H7 (cell line): ENCODE data around the gene ANKS1B. TPM values are rescaled to one million over a fixed set of nuclear protein-coding genes. Genes with fewer than 3 reads are reported as not detected.
A peak's percentile ranks its signal among the peaks of the same experiment; 100 is the strongest.
"Not testable (repeated sequence)": the region's sequence is repeated elsewhere in the genome, so short reads cannot be mapped to it uniquely, and the experiment has no call there.

Experiments used
- DNase-seq: peaks from one replicate; pipeline ENCODE4 v3.0.0; 2012
- H3K27me3 ChIP-seq: 2 replicates; pipeline ENCODE4 v1.6.0; 2011; ENCODE audit warnings: mild to moderate bottlenecking, low read length; ENCODE audit not compliant: control insufficient read depth, insufficient read depth
- H3K36me3 ChIP-seq: replicated peaks from 2 replicates; pipeline ENCODE4 v1.5.1; 2011; ENCODE audit warnings: low read length; ENCODE audit not compliant: control insufficient read depth, insufficient read depth
- H3K4me3 ChIP-seq: 2 replicates; pipeline ENCODE4 v1.5.1; 2011; ENCODE audit warnings: low read depth, mild to moderate bottlenecking, control low read depth, low read length, moderate library complexity; ENCODE audit not compliant: insufficient read depth
- total RNA-seq: library from RNA; depleted of rRNA; stranded (reverse); fragments of >200 nt; shearing (Covaris generic); gene quantifications from 2 replicates; pipeline ENCODE4 v1.2.3, GENCODE V29; 2014

The ANKS1B gene
- total RNA-seq, 1 experiment from 2014 or later = 3.5 TPM

DNA sequence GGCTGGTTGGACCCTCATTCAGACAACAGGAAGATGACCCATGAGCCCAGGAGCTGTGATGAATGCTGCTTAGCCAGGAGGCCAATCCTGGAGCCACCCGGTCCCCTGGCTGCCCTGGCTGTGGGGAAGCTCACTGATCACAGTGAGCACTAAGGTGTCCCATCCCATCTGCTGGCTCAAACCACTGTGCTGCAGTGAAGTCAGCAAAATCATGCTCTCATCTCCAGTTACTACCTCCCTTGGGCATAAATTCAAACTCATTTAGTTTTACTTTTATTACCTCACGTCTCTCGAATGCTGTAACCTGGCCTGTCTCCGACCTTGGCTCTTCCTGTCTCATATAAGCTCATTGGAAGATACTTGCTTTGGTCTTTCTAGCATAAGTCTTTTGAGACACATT, 1227.3 kb downstream of the ANKS1B start:
- Histone ChIP-seq H3K27me3 (no peaks in the 10 kb centered on the region), H3K4me3 (no peak overlapping the region), H3K36me3 (no peaks in the 10 kb centered on the region)
- DNase-seq = no peak

DNA sequence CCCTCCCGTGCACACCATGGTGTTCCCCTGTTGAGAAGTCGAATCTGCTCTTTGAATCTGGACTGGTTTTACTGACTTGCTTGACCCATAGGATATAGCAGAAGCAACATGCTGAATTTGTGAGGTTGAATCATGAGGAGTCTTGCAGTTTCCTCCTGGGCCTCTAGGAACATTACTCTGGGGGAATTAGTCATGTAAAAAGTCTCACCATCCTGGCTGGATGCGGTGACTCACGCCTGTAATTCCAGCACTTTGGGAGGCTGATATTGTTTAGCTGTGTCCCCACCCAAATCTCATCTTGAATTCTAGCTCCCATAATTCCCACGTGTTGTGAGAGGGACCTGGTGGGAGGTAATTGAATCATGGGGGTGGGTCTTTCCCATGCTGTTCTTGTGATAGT, 1228.9 kb downstream of the ANKS1B start:
- not testable (repeated sequence) for H3K36me3 ChIP-seq, DNase-seq, H3K4me3 ChIP-seq, H3K27me3 ChIP-seq

DNA sequence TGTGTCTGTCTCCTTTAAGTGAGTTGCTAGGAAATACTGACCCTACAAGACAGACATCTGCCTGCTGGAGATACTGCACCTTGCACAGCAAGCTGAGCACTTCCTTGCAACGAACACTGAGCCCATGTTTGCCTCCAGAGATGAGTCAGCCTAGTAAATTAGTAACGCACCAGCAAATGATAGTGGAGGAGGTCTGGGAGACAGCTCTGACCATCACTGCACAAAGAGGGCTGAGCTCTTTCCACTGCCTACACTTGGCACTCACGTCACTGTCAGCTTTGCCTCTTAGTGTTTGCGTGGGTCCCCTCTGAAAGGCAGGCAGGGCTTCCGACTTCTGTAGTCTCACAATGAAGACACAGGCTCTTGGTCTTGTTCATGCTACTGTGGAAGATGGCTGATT, 1230.6 kb downstream of the ANKS1B start:
- Histone ChIP-seq H3K27me3 (no peaks in the 10 kb centered on the region), H3K36me3 (no peaks in the 10 kb centered on the region), H3K4me3 (no peak overlapping the region)
- no peak for DNase-seq

DNA sequence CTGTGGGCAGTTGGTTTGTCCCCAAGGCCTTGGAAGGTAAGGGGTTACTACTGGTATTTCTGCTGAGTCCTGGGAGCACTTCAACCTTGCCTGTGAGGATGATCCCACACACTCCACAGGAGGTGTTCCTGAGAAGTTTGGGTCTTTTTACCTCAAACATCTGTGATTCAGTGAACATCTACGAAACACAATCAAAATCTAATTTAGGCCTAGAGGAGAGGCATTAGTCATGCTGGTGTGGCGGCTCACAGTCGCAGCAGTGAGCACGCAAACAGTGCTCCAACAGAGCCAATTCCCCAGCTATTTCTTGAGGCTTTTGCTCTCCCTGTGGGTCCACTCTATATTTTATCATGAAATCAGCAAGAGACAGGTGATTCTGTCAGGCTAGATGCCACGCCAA, 1232.0 kb downstream of the ANKS1B start:
- Histone ChIP-seq H3K4me3 (no peak overlapping the region), H3K27me3 (no peaks in the 10 kb centered on the region), H3K36me3 (no peaks in the 10 kb centered on the region)
- no peak for DNase-seq

DNA sequence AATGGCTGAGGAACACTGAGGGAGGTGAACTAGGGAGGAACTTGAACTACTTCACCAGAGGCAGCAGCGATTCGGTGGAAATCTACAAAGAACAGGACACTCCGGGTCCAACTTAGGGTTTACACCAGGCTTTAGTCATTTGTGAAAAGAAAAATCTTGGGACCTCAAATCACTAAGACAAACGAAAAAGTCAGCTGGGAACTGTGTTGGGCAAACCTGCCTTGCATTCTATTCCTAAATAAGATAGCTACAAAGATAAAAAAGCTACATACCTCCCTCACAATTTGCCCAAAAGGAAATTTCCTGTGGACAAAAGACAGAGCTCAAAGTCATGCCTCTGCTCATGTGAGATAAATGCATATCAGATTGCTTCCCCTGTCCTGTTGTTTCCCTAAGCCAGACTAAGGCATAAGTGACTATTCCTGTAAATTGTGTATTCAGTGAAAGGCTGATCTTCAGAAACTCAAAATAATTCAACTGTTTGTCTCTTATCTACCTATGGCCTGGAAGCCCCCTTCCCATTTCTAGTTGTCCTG, 1233.1 kb downstream of the ANKS1B start:
- Histone ChIP-seq H3K36me3 (no peaks in the 10 kb centered on the region), H3K4me3 (no peak overlapping the region), H3K27me3 (no peaks in the 10 kb centered on the region)
- DNase-seq = no peak

DNA sequence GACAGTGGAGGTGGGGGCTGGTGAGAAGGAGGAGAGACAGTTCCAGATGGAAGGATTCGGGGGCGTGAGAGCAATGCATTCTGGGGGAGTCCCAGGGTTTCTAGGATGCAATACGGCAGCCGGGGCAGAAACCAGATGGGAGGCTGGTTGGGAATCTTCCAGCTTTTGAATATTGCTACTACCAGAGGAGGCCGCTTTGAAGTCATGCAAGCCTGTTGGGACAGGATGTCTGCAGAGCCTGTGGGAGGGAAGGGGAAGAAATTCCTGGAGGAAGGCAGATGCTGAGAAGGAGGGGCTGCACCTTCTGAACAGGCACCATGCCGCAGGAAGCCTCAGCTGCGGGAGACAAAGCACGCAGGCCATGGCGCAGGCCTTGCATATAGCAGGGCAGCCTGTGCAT, 1234.2 kb downstream of the ANKS1B start:
- no peak for DNase-seq
- H3K27me3 ChIP-seq = peaks cover 1% of the 10 kb centered on the region; the same call in 1 of the 2 replicates
- H3K36me3 ChIP-seq = no peaks in the 10 kb centered on the region
- H3K4me3 ChIP-seq = no peak overlapping the region

DNA sequence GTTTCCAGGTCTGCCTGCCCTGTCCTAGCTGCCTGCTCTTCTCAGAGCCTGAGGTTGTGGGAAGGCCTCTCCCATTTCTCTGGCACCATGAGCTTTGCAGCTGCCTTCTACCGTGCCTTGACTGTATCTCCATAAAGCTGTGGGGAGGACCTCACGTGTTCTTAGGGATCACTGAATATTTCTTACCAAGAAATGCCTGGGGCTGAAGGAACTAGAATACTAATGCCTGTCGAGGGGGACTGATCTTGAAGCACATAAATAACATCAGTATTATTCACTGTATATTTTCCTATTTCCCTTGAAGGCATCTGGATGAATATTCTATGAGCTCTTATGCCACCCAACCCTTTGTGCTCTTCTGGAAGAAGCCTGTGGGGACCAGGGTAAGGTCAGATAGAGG, 1236.3 kb downstream of the ANKS1B start:
- DNase-seq = no peak
- Histone ChIP-seq H3K36me3 (no peaks in the 10 kb centered on the region), H3K27me3 (peaks cover 2% of the 10 kb centered on the region; the same call in 1 of the 2 replicates), H3K4me3 (no peak overlapping the region)

DNA sequence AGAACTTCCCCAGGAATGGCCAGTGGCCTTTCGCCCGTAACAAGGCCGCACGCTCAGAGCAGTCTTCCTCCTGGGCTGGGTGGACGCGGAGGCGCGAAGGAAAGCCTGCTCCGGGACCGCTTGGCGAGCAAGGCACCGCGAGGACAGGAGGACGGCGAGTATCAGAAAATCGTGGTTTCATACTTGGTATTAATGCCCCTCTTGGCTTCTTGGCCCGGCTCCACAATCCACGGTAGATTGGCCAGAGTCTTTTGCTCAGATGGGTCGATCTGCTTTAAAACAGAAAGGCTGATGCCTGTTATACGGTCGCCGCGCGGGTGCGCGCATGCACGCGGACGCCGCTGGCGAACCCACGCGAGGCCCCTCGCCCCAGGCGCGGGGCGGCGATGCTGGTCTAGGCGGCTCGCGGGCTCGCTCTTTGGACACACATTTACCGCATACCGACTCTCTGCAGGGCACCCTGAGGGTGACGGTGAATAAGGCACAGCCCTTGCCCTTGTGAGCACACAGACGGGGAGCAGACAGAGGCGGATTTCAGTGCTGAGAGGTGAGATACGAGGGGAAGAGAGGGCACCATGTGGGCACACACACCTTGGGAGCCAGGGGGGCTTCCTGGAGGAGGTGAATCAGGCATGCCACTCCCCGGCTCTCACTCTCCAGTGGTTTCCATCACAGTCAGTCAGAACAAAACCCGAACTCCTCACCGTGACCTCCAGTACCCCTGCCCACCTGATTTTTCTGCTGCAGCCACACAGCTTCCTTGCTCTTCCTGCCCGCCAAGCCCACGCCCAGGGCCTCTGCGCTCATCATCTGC, 1239.0 kb downstream of the ANKS1B start:
- Histone ChIP-seq H3K4me3 (peak overlapping the region; percentile 29; the same call in 1 of the 2 replicates), H3K27me3 (peaks cover 2% of the 10 kb centered on the region; the same call in 1 of the 2 replicates)
- peak; percentile 48 for DNase-seq

DNA sequence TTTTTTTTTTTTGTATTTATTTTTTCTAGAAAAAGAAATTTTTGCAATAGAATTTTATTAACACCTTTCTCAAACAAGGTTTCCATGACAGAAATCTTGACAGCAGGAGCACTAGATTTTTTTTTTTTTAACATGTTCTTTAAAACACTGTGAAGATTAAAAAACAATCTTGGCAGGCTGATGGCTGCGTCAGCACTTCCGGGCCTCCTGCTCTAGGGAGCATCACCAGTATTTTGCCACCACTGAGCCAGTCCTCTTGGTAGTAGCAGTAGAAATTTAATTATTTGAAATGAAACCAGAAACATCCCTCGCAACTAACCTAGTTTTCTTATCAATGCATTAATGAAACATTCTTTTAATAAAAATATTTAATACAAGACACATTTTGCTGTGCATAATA, 1240.1 kb downstream of the ANKS1B start:
- H3K36me3 ChIP-seq = no peaks in the 10 kb centered on the region
- no peak for DNase-seq
- no peak overlapping the region for H3K4me3 ChIP-seq
- H3K27me3 ChIP-seq = peaks cover 2% of the 10 kb centered on the region; the same call in 1 of the 2 replicates

More for the DNA sequence above, 1239.0 kb downstream of the ANKS1B start:
- no peaks in the 10 kb centered on the region for H3K36me3 ChIP-seq

DNA sequence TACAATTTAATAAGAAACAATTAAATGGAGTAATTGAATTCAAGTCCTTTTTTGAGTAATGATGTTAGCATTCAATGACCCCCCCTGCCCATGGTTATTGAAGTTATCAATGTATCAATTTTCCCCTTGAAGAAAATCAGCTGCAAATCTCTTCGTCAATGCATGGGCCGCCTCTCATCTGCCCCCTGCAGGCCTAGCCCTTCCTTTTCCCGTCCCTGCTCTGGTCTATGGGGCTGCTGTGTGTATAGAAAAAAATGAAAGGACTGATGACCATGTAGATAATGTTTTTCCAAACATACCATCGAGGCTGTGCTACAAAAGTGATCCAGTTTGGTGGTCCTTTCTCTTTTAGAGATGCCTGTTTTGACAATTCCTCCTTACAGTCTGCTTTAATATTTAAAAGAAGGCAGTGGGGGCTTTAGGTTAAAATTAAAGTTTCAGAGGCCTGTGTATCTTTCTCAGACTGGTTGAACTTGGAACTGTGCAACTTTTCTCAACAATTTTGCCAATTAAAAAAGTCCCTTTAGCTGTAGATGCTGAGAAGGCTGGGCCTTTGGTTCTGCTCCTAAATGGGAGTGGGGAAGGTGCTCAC, 1241.3 kb downstream of the ANKS1B start:
- DNase-seq = peak; percentile 55
- Histone ChIP-seq H3K4me3 (no peak overlapping the region), H3K27me3 (peaks cover 2% of the 10 kb centered on the region; the same call in 1 of the 2 replicates), H3K36me3 (no peaks in the 10 kb centered on the region)

DNA sequence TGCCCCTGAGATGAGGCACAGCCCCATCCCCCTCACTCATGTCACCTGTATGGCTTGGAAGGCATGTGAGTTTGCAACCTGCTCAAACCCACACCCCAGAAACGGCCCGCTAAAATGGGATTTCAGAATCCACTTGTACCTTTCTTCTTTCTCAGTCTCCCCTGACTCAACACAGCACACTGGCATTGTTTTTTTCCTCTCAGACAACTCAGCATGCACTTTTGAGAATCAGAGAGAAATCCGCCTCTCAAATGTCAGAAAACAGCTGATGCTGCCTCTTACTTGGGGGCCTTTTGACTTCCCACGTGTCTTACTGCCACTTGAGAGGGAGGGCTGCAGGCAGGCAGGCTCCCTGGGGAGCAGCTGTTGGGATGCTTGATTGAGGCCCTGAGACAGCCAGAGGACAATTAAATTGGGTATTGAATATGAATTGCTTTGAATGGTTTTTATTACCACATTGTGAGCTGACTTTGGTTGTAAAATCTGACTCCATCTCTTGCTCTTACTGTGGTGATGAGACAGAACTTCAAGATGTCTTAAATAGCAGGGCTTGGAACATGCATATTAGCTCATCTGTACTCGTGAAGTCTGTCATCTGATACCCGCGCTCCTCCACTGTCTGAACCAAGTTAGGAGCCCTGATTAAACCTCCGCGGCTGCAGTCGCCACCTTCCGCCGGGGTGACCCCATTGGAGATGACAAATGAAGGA, 1243.0 kb downstream of the ANKS1B start:
- Histone ChIP-seq H3K36me3 (no peaks in the 10 kb centered on the region), H3K27me3 (peaks cover 2% of the 10 kb centered on the region; the same call in 1 of the 2 replicates), H3K4me3 (no peak overlapping the region)
- DNase-seq = peak; percentile 52

DNA sequence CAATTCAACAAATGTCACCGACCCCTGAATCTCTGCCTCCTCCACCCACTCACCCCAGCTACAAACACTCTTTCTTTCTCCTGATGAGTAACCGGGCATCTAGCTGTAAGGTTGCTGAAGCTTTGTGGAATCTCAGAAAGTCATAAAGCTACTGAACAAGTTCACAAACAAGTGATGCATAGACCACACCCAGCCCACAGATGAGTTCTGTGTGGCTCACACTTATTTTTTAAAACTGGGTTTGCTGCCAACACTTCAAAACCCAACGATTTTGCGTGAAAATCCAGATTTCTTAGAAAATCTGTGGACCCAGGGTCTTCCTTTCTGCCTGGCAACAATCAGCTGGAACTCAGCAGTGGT, 1243.6 kb downstream of the ANKS1B start:
- Histone ChIP-seq H3K36me3 (no peaks in the 10 kb centered on the region), H3K4me3 (no peak overlapping the region), H3K27me3 (peaks cover 2% of the 10 kb centered on the region; the same call in 1 of the 2 replicates)
- DNase-seq = no peak

DNA sequence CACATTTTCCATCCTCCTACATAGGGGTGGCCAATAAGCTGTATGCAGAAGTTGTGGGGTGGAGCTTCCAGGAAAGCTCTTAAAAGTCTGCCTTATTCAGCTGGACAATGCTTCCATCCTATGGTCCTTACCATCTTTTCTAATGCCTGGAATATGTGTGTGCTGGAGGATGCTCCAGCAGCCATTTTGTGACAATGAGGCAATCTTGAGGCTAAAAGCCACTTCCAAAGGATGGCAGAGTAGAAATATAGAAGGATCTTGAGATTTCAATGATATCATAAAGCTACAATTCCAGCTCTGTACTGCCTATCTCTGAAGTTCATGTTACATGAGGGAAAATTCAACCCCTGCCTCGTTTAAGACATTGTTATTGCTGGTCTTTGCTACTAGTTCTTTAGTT, 1244.0 kb downstream of the ANKS1B start:
- Histone ChIP-seq H3K36me3 (no peaks in the 10 kb centered on the region), H3K4me3 (no peak overlapping the region), H3K27me3 (peaks cover 2% of the 10 kb centered on the region; the same call in 1 of the 2 replicates)
- no peak for DNase-seq

DNA sequence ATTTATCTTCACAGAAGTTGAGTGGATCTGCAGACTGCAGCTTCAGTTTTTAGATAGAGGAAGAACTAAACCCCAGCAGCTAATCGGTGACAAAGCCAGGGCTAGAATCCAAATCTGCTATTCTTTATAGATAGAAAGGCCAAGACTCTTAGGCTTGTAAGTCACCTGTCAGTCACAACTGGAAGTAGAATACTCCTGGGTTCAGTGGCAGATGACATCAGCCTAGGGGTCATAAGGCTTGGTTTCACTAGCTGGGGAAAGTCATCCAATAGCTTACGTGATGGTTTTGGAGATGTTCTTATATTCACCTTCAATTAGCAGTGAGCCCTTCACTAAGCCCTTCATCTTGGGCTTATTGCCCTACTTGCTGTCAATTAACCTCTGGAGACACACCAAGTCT, 1246.2 kb downstream of the ANKS1B start:
- DNase-seq = no peak
- H3K36me3 ChIP-seq = no peaks in the 10 kb centered on the region
- no peaks in the 10 kb centered on the region for H3K27me3 ChIP-seq
- no peak overlapping the region for H3K4me3 ChIP-seq
